VCaP (cell line): Measurements from ENCODE around the gene DEPDC5.

Source experiments
- H3K27ac ChIP-seq: fragments of 450-650 bp; 2 replicates; pipeline ENCODE4 v1.5.1; 2017
- CTCF ChIP-seq: fragments of 450-650 bp; conservative IDR thresholded peaks from 2 replicates; pipeline ENCODE4 v1.5.1; 2017; ENCODE audit warnings: mild to moderate bottlenecking, moderate library complexity

The DEPDC5 gene

DNA sequence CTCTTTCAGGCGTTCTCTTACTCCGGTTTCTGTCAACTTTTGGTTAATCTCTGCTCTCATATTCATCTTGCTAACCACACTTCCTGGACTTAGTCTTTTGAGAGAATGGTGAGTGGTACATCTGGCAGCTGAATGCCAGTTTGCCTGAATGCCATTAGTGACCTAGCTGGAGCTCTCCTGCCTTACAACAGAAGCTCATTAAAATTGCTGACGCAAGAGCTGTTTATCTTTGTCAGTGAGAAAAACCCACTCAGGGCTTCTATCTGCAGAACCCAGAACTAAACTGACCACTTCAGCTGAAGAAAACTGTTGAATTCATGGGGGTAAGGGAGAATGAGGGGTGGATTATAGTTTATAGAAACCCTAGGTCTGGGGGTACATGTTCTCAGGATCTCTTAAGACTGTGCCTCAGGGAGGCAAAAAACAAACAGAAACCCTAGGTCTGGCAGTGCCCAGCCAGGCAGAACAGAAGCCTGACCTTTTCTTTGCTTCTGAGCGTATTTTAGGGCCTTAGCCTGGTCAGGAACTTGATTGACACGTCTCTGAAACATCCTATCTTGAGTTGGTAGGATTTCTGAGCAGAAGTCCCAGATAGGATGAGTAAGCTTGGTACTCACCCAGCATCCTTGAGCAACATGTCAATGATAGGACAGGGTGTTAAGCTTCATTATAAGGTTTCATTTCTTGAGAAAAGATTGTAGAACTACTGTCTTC, 137.7 kb downstream of the DEPDC5 start:
- H3K27ac ChIP-seq, result no peak overlapping the region; the same call in 1 of the 2 replicates
- TF ChIP-seq CTCF, result no peak

- no peak overlapping the region; the same call in 1 of the 2 replicates for H3K27ac ChIP-seq
Measured at GRCh38 chr22:31892080-31892433, 138.2 kb downstream of the DEPDC5 start.

DNA sequence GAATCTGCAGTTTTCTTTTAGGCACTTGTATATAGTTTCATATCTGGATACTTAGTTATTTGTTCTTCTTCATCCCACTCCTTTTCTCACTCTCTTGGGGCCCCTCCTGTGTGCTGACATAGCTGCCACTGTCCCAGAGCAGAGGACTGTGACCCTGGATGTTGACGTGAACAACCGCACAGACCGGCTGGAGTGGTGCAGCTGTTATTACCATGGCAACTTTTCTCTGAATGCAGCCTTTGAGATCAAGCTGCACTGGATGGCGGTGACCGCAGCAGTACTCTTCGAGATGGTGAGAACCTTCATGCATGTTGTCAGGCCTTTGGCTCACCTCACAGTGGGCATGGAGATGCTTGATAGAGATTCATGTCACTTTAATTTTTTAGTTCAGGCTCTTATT, 139.6 kb downstream of the DEPDC5 start:
- no peak overlapping the region for H3K27ac ChIP-seq
- no peak for TF ChIP-seq CTCF

More at GRCh38 chr22:31892080-31892433, 138.2 kb downstream of the DEPDC5 start:
- no peak for TF ChIP-seq CTCF

GRCh38 chr22:31895411-31896123, 141.7 kb downstream of the DEPDC5 start:
- no peak for TF ChIP-seq CTCF
- no peak overlapping the region for H3K27ac ChIP-seq

DNA sequence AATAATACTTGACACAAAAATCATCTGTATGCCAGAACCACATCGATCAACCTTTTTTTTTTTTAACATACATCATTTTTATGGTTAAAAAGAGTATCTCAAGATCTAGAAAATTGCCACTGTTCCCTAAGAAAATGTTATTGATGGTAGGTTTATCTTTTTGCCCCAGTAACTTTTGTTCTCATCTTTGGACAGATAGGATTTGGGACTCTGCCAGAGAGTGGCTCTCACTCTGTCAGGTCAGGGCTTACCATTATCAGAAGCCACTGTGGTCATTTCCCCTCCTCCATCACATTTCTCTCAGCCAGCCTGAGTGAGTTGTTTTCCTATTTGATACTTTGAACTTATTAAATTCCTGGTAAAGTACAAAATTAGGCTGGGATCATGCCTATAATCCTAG, 142.7 kb downstream of the DEPDC5 start:
- H3K27ac ChIP-seq, result no peak overlapping the region
- no peak for TF ChIP-seq CTCF

DNA sequence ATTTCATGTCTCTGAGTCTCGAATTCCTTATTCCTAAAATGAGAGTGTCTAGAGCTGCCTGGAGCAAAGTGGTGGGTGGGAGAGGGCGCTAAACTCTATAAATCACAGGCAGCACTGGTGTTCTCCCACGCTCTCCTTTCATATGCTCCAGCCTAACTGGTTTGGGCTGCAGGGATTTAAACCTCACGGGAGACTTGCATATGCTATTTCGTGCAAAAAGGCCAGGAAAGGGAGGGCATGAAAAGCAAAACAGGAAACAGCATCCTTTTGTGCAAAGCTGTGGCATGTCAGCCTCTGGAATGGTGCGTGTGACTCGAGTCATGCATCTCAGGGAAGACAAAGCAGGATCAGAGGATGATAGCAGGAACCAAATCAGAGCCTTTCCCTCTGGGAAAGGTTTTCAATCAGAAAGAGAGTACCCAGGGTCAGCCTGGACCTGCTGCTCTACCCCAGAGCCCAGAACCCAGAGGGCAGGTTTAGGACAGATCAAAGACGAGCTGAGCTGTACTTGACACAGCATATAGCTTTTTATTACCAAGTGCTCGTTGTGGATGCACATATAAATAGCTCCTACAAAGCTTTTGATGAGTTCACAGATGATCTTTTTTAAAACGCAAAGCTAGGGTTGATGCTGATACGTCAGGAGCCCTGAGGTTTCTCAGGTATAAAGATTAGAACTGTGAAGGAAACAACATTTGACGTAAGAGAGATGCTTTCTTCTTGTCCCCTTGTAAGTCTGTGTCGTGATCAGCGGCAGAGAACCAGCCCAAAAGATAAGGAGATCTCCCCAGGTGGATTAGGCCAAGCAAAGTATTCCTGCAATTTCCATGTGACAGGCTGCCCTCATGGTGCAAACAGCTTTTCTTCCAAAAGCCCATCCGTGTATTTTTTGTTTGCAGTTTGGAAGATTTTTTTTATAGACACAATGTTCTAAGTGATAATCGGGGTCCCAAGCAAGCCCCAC, 144.3 kb downstream of the DEPDC5 start:
- no peak overlapping the region for H3K27ac ChIP-seq
- TF ChIP-seq CTCF, result no peak

- no peak overlapping the region for H3K27ac ChIP-seq
- no peak for TF ChIP-seq CTCF
Measured at GRCh38 chr22:31898926-31899325, 145.1 kb downstream of the DEPDC5 start.
